Body of pancreas (tissue), 4 donors: ENCODE measurements around the gene NOSTRIN.

ENCODE experiments used
- CTCF ChIP-seq, 7 experiments: fragments of 450-650 bp in 4 of 7; fragments of 200-600 bp in 3 of 7; sonication (generic) in 3 of 7; IDR thresholded peaks; one replicate each; pipeline ENCODE4 v1.5.1; 2016 to 2019; ENCODE audit warnings: antibody characterized with exemption in 7 of 7
- POLR2A ChIP-seq, 3 donors: fragments of 450-650 bp; IDR thresholded peaks; one replicate each; pipeline ENCODE4 v1.6.1; 2016; ENCODE audit warnings: antibody characterized with exemption in 3 of 3, mild to moderate bottlenecking in 2 of 3

GRCh38 chr2:168825126-168825525, 22.7 kb downstream of the NOSTRIN start:
- TF ChIP-seq CTCF (IDR thresholded peaks at IDR 0.05): no peak
- no peak for TF ChIP-seq POLR2A (IDR thresholded peaks at IDR 0.05)
